GM10847 (cell line): ENCODE results near the gene ST8SIA5.

Experiments used
- POLR2A ChIP-seq: IDR thresholded peaks from 2 replicates; pipeline ENCODE4 v1.6.1; 2011; ENCODE audit not compliant: insufficient read length; ENCODE audit errors: extremely low read depth

The ST8SIA5 gene

DNA sequence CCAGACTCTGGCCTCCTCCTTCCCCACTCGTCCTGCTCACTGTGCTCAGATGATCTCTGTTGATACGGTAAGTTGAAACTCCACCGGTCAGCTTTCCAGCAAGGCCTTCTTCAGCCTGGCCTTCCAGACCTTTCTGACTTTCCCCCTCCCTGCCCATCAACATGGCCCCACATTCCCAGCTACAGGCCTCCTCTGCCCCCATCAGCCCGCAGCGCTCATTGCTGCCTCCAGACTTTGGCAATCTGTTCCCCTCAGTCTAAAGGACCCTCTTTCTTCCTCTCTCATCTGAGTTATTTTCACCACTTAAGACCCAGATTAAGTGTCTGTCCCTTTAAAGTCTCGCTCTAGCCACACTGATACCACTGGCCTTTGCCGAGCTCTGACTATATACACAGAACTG is 110.4 kb downstream of the ST8SIA5 start:
- no peak for TF ChIP-seq POLR2A

DNA sequence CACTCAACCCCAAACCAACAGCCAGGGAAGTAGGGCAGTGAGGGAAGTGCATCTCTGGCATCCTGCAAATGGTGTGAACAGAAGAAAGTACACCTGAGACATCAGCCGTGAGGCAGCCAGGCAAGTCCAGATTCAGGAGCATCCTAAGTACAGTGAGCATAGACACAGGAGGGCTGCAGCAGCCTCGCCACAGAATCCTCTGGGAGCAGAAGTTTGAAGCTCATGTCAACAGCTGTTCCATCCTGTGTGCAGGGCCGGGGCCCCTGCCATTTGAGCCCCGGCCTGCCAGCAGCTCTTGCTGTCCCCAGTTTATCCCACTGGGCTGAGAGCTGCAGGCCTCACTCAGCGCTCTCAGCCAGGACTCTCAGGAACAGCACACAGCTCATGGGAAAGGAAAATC is 114.3 kb downstream of the ST8SIA5 start:
- TF ChIP-seq POLR2A: no peak

DNA sequence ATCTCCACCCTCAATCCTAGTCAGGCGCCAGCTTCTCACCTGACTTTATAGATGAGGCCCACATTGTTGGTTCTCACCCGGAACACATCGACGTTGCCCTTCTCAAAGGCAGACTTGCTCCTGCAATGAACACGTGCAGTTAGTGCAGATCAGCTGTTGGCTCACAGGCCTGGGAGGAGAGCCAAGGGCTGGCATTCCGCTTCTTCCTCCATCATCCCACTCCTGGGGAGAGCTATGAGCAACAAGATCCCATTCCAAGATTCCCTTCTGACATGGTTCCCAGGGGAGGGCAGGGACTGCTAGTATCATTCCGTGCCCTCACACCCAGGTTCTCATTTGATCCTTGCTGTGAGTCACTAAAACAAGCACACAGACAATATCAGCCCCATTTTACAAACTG is 114.9 kb downstream of the ST8SIA5 start:
- TF ChIP-seq POLR2A: no peak

DNA sequence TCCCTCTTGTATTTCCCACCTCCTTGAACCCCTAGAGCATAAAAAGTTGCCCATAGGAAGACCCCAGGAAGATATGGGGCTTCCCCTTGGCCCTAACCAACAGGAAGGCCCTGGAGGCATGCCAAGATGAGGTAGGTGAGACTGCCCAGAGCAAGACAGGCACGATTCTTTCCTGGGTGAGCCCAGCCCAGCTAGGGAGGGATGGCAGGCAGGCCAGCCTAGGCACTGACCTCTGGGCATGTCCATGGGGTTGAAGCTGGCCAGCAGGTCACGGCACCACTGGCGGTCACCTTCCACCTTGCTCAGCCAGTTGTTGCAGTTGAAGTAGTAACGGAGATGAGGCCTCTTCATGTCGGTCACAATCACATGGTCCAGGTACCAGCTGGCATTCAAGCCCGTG is 117.5 kb downstream of the ST8SIA5 start:
- no peak for TF ChIP-seq POLR2A

DNA sequence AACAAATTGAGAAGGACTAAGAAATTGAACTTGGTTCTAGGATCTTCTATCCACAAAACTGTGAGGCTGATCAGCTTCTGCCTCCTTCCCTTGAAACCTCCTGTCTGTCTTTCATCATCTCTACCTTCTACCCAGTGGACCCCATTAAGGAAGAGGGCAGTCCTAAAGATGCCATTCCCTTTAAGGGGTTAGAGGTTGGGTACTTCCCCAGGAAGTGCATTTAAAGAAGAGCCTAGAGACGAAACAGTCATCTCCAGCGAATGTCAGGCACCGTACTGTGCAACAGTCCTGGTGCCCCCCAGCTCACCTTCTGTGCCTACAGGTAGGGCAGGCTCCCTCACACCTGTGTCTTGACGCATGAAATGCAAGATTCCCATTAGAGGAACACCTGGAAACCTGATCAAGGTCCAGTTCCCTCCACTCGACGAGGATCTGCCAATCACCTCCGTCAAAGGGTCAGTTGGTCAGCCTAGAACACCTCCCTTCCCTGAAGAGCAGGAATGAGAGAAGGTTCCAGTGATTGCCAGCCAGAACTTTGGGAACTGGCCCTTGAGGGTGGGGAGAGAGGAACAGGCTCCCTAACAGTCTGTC is 120.7 kb downstream of the ST8SIA5 start:
- TF ChIP-seq POLR2A: no peak

DNA sequence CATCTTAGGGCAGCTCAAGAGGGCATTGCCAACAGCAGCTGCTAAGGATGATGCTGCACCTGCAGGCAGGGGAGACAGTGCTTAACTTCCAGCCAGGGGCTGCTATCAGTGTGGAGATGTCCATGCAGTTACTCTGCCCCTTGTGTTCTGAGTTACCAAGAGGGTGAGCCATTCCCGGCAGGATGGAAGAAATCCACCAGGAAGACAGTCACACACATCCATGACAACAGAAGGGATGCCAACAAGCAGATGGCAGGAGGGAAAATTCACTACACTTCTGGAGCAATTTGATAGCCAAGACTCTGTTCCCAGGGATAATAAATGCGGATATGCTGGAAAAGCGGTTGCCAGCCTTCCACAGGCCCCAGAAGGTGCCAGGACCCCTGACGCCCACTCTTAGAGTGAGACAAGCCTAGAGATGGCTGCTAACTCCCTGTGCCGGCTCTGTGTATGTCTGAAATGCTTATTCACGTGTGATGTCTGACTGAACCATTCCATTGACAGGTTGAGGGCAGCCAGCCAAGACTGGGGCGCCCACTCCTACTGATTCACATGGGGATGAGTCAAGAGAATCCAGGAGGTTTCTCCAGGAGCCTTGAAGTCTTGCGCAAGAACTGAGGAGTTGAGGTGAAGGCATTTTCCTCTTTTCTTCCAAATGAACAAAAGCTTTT is 124.3 kb downstream of the ST8SIA5 start:
- TF ChIP-seq POLR2A: no peak

DNA sequence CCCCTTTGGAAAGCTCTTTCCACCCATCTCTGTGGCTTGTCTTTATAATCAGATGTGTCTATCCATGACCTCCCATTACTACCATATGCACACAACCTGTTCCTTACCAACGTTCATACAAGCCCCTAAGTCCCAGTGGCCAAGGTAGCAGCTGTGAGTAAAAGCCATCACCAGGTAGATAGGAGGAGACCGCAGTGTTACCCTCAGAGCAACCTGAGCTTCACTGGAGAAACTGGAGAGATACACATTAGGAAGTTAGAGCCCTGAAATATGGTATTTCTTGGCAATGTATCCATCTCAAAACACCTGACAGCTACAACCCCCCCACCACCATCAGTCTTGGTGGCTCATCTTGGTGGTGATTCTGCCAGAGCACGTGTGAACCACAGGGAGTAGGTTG is 125.9 kb downstream of the ST8SIA5 start:
- no peak for TF ChIP-seq POLR2A

DNA sequence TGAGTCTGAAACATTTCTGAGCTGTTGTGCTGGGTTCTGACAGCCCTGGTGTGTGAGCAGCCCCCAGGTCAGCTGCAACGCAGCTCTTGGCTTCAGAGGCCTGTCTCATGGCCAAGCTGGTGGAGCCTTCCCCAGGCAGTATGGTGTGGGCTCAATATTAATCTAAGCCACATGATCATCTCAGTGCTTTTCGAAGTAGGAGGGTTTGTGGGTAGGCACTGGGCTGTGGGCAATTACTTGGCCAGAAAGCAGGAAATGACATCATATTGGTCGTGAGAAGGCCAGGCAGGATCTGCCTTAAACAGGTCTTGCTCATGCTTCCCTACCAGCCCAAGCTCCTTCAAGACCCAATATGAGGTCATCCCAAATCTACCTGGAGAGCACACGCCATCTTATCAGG is 126.7 kb downstream of the ST8SIA5 start:
- no peak for TF ChIP-seq POLR2A

DNA sequence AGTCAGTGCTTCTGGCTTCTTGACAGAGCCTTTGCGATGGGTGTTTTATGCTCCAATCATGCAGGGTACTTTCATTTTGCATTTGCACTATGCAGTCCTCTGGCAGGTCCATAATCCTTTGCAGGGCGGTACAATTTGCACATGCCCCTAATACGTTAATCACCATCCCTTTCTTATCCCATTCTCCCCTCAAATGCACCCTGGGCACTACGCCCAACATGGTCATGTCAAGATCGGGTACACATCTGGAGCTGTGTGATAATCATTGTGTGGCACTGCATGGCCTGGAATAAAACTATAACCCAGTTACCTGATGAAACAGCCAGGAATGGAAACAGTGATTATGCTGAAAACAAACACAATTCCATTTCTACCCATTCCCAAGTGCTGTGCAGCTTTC is 127.5 kb downstream of the ST8SIA5 start:
- TF ChIP-seq POLR2A: no peak

DNA sequence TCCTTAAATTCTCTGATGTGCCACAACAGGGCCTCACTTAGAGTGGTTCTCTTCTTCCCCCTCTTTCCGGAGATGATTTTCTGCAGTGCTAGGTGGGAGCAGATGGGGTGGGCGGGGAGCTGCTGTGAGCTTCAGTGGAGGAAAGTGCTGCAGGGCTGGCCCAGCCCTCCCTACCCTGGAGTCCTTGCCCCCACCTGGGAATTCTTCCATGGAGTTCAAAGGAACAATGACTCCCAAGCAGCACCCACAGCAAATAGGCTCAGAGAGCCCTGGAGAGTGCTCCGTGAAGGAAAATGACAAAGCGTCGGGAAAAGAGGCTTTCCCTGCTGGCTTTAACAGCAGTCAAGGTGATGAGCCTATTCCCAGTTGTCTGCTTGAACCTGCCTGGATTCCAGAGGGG is 128.6 kb downstream of the ST8SIA5 start:
- TF ChIP-seq POLR2A: no peak

DNA sequence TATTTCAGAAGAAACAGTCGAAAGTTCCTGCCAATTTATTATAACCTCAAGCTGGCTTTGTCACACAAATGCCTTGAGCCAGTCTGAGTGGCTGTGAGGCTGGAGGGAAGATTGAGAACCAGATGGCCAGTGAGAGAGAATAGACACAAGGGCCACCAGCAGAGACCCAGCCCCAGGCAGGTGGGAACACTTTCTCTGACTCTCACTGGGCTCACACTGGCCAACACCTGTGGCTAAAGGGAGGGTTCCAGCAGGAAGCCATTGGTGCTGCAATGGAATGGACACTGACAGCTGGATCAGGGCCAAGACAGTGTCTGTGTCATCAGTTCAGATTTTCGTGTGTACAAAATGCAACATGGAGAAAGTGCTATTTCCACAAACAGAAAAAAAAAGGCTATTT is 129.7 kb downstream of the ST8SIA5 start:
- TF ChIP-seq POLR2A: no peak

DNA sequence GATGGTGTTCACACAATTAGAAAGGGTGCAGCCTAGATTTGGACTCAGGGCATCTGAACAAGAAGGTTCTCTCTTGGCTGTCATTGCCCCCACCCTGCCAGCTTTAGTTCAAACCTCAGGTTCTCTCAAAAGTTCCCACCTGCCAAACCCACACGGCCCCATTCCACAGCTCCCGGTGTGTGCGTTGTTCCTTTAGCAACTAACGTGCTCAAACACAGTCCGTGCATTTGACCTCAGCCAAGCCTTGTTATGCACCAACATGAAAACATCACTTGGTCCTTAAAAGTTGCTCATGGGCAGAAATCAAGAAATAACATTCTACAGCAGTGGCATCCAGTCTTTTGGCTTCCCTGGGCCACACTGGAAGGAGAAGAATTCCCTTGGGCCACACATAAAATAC is 131.8 kb downstream of the ST8SIA5 start:
- TF ChIP-seq POLR2A: no peak

DNA sequence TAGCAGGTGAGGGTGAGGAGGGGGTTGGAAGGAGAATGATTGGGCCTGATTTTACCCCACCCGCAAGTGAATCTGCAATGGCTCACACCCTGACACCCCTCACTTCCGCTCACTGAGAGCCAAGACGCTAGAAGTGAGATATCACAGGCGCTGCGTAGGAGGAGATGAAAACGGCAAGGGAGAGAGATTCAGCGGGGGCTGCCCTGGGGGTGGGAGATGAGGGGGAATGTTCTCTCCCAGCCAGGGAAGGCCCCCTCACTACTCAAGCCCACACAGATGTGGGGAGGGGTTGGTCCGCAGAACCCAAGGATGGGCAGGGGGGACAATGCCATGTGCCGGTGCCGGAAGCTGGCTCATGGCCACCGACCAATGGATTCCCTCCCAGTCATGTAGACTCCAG is 132.7 kb downstream of the ST8SIA5 start:
- TF ChIP-seq POLR2A: no peak

DNA sequence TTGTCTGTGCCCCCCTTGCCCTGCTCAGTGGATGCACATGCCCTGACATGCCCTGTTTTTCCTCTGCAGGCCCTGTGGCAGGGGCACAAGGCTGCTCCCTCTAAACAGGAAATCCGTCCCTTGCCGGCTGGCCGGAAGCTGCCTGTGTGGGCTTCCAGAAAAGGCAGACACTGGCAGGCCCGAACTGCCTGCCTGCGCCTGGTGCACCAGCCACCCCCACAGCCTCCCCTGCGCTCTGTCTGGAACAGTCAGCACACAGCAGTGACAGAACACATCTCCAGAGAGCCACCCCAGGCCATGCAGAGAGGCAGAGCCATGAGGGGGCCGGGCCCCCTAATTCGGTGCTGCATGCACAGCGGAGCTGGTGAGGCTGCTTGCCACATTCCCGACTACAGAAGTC is 133.3 kb downstream of the ST8SIA5 start:
- TF ChIP-seq POLR2A: no peak

DNA sequence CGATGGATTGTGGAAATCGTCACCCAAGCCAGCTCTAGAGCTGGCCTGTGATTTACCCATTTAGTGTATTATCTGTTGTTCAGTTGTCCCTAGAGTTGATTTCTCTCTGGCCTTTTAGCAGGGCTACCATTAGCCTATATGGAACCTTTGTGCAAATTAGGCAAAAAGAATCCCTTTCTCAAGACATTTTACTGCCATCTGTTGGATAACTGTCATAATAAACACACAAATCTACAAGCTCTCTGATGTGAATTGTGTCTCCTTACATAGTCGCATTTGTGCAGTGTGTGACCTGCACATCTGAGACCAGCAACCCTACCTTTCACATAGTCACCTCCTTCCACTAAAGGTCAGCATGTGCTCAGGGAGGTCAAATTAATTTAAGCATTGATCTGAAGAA is 133.9 kb downstream of the ST8SIA5 start:
- TF ChIP-seq POLR2A: no peak

DNA sequence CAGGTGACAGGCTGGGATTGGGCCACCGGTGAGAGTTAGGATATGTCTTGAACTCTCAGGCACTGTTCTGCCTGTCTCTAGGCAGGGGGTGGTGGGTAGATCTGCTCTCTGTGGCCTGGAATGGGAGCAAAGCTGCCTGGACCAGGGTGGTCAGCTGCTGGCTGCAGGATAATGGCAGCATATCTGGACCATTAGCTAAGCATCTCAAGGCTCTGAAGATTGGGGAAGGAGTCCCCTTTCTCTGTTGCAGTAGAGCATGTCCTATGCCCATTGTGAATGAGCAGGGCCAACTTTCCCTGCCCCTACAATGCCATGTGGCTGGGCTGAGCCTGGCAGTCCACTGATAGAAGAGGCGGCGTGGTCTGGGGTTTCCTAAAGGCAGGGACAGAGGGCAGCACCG is 134.4 kb downstream of the ST8SIA5 start:
- no peak for TF ChIP-seq POLR2A

DNA sequence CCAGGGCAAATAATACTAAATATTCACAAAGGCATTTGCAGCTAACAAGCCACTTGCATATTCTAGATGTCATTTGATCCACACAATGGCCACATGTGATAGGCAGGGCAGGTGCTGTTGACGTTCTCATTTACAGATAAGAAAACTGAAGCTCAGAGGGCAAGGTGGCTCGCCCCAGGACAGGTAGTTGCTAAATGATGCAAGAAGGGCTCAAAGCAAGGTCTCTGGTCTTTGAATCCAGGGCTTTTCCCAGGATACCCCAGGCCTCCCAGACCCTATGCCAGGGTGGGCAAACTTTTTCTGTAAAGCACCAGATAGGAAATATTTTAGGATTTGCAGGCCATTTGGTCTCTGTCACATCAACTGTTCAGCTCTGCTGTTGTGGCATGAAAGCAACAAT is 135.0 kb downstream of the ST8SIA5 start:
- TF ChIP-seq POLR2A: no peak
